Mesothelial cell of epicardium (in vitro differentiated cells): ENCODE data around the gene GPR82. TPM values are rescaled to one million over a fixed set of nuclear protein-coding genes. Genes with fewer than 3 reads are reported as not detected.

Source experiments
- DNase-seq, 2 experiments: peaks; one replicate each; pipeline ENCODE4 v3.0.0; 2021; ENCODE audit warnings: low spot score in 2 of 2; ENCODE audit not compliant: unreplicated experiment in 2 of 2
- H3K27ac Mint-ChIP-seq: 2 replicates; pipeline ENCODE4 v1.8.0; 2021; ENCODE audit warnings: mixed read lengths
- H3K27me3 Mint-ChIP-seq: 2 replicates; pipeline ENCODE4 v1.8.0; 2021; ENCODE audit warnings: low read depth, mixed read lengths
- H3K36me3 Mint-ChIP-seq: 2 replicates; pipeline ENCODE4 v1.8.0; 2021; ENCODE audit warnings: mixed read lengths
- H3K4me1 Mint-ChIP-seq: 2 replicates; pipeline ENCODE4 v1.8.0; 2021; ENCODE audit warnings: mixed read lengths
- H3K4me3 Mint-ChIP-seq: 2 replicates; pipeline ENCODE4 v1.8.0; 2021; ENCODE audit warnings: mild to moderate bottlenecking, moderate library complexity, mixed read lengths
- H3K9me3 Mint-ChIP-seq: 2 replicates; pipeline ENCODE4 v1.8.0; 2021; ENCODE audit warnings: mixed read lengths
- CTCF ChIP-seq: fragments of 200-600 bp; sonication (generic); IDR thresholded peaks from one replicate; pipeline ENCODE4 v1.5.0; 2021; ENCODE audit warnings: antibody characterized with exemption; ENCODE audit not compliant: unreplicated experiment
- total RNA-seq: library from RNA; stranded (reverse); gene quantifications from 3 replicates; pipeline ENCODE4 v1.2.1, GENCODE V29; 2021

GPR82 gene
- total RNA-seq, 1 donor from 2014 or later = not detected

- H3K4me1 Mint-ChIP-seq = peaks cover 5% of the 10 kb centered on the region
- H3K9me3 Mint-ChIP-seq = peaks cover 51% of the 10 kb centered on the region
- no peak overlapping the region for H3K4me3 Mint-ChIP-seq
- TF ChIP-seq CTCF = no peak
- no peak overlapping the region for H3K27ac Mint-ChIP-seq
- no peaks in the 10 kb centered on the region for H3K27me3 Mint-ChIP-seq
- no peak for DNase-seq
- H3K36me3 Mint-ChIP-seq = peaks cover 22% of the 10 kb centered on the region
These were observed 3.7 kb upstream of the GPR82 start for GRCh38 chrX:41720125-41720779.

GRCh38 chrX:41721590-41721989 lies 2.4 kb upstream of the GPR82 start:
- TF ChIP-seq CTCF = no peak
- DNase-seq = no peak
- Mint-ChIP-seq H3K36me3 (peaks cover 22% of the 10 kb centered on the region), H3K27ac (no peak overlapping the region), H3K27me3 (no peaks in the 10 kb centered on the region), H3K4me3 (no peak overlapping the region), H3K4me1 (peaks cover 5% of the 10 kb centered on the region), H3K9me3 (peaks cover 46% of the 10 kb centered on the region)

GRCh38 chrX:41722214-41722613 lies 1.8 kb upstream of the GPR82 start:
- Mint-ChIP-seq H3K4me3 (no peak overlapping the region), H3K4me1 (peaks cover 5% of the 10 kb centered on the region), H3K27me3 (no peaks in the 10 kb centered on the region), H3K27ac (no peak overlapping the region), H3K36me3 (peaks cover 16% of the 10 kb centered on the region), H3K9me3 (peaks cover 44% of the 10 kb centered on the region)
- TF ChIP-seq CTCF = no peak
- DNase-seq = no peak

- Mint-ChIP-seq H3K4me1 (peaks cover 5% of the 10 kb centered on the region), H3K4me3 (no peak overlapping the region), H3K27ac (no peak overlapping the region), H3K36me3 (peaks cover 15% of the 10 kb centered on the region), H3K27me3 (no peaks in the 10 kb centered on the region), H3K9me3 (peaks cover 42% of the 10 kb centered on the region)
- TF ChIP-seq CTCF = no peak
- DNase-seq = no peak
These were observed 964 bp upstream of the GPR82 start for GRCh38 chrX:41722816-41723618.

- no peak for TF ChIP-seq CTCF
- H3K9me3 Mint-ChIP-seq = peaks cover 14% of the 10 kb centered on the region
- H3K4me1 Mint-ChIP-seq = no peaks in the 10 kb centered on the region
- H3K27me3 Mint-ChIP-seq = no peaks in the 10 kb centered on the region
- no peaks in the 10 kb centered on the region for H3K36me3 Mint-ChIP-seq
- no peak for DNase-seq
- no peak overlapping the region for H3K27ac Mint-ChIP-seq
- no peak overlapping the region for H3K4me3 Mint-ChIP-seq
These were observed 4.1 kb downstream of the GPR82 start for GRCh38 chrX:41728125-41728524.
